WTC11 (cell line): ENCODE measurements around the gene CAMK2N2. TPM values are rescaled to one million over a fixed set of nuclear protein-coding genes. Genes with fewer than 3 reads are reported as not detected.

Experiments used
- ATAC-seq: fragments of 200-7000 bp; cut with Tn5 transposase; 2 replicates; pipeline ENCODE4 v1.10.0; 2021; ENCODE audit warnings: mild to moderate bottlenecking, moderate library complexity
- CTCF ChIA-PET: fragments of 300-600 bp; sonication (Branson Sonifier 250); formaldehyde crosslinking; loops from one replicate; lab custom pipeline; 2021; ENCODE audit warnings: antibody characterized with exemption; lab: Charles Lee
- POLR2A ChIA-PET: fragments of 350-600 bp; sonication (Branson Sonifier 250); formaldehyde crosslinking; loops from one replicate; lab custom pipeline; 2021; ENCODE audit warnings: antibody characterized with exemption; lab: Charles Lee
- DNase-seq: peaks from one replicate; pipeline ENCODE4 v3.0.0; 2021; ENCODE audit warnings: low spot score
- H3K27ac Mint-ChIP-seq: 2 replicates; pipeline ENCODE4 v1.8.0; 2021; ENCODE audit warnings: mixed read lengths
- H3K27me3 Mint-ChIP-seq: 2 replicates; pipeline ENCODE4 v1.8.0; 2021; ENCODE audit warnings: low read depth, mild to moderate bottlenecking, moderate library complexity, mixed read lengths
- H3K36me3 Mint-ChIP-seq: 2 replicates; pipeline ENCODE4 v1.8.0; 2021; ENCODE audit warnings: mixed read lengths
- H3K4me1 Mint-ChIP-seq: 2 replicates; pipeline ENCODE4 v1.8.0; 2022; ENCODE audit warnings: mixed read lengths
- H3K4me3 Mint-ChIP-seq: 2 replicates; pipeline ENCODE4 v1.8.0; 2021; ENCODE audit warnings: mild to moderate bottlenecking, moderate library complexity, mixed read lengths
- H3K9me3 Mint-ChIP-seq: 2 replicates; pipeline ENCODE4 v1.8.0; 2021; ENCODE audit warnings: mixed read lengths
- ATF6 ChIP-seq: sonication (generic); formaldehyde crosslinking; IDR thresholded peaks from 2 replicates; pipeline ENCODE4 v1.8.1; 2023; ENCODE audit warnings: mild to moderate bottlenecking, missing genetic modification reagents
- CBFB ChIP-seq: sonication (generic); formaldehyde crosslinking; IDR thresholded peaks from 2 replicates; pipeline ENCODE4 v1.8.1; 2022; ENCODE audit warnings: mild to moderate bottlenecking, low read depth, missing genetic modification reagents
- CREM ChIP-seq: sonication (generic); formaldehyde crosslinking; IDR thresholded peaks from 2 replicates; pipeline ENCODE4 v1.8.1; 2022; ENCODE audit warnings: mild to moderate bottlenecking, missing genetic modification reagents, moderate library complexity
- CTCF ChIP-seq: fragments of 200-600 bp; IDR thresholded peaks from 2 replicates; pipeline ENCODE4 v1.8.0; 2022; ENCODE audit warnings: antibody characterized with exemption
- FOXP1 ChIP-seq: sonication (generic); formaldehyde crosslinking; IDR thresholded peaks from 2 replicates; pipeline ENCODE4 v1.8.0; 2022; ENCODE audit warnings: missing genetic modification reagents, mild to moderate bottlenecking, moderate library complexity, borderline replicate concordance
- HMGXB4 ChIP-seq: sonication (generic); formaldehyde crosslinking; IDR thresholded peaks from 2 replicates; pipeline ENCODE4 v1.8.1; 2023; ENCODE audit warnings: mild to moderate bottlenecking, moderate library complexity, missing genetic modification reagents
- NFATC4 ChIP-seq: fragments of 250-450 bp; sonication (Bioruptor Pico); IDR thresholded peaks from 2 replicates; pipeline ENCODE4 v1.9.0; 2021; ENCODE audit warnings: mild to moderate bottlenecking
- USF2 ChIP-seq: sonication (generic); formaldehyde crosslinking; IDR thresholded peaks from 2 replicates; pipeline ENCODE4 v1.8.1; 2023; ENCODE audit warnings: mild to moderate bottlenecking, missing genetic modification reagents, moderate library complexity
- ZNF281 ChIP-seq: sonication (generic); formaldehyde crosslinking; IDR thresholded peaks from 2 replicates; pipeline ENCODE4 v1.8.0; 2023; ENCODE audit warnings: mild to moderate bottlenecking, missing genetic modification reagents
- ZNF396 ChIP-seq: fragments of 250-450 bp; sonication (Bioruptor Pico); IDR thresholded peaks from 2 replicates; pipeline ENCODE4 v1.8.0; 2021; ENCODE audit warnings: mild to moderate bottlenecking, moderate library complexity, borderline replicate concordance
- total RNA-seq: library from RNA; stranded (reverse); gene quantifications from 3 replicates; pipeline ENCODE4 v1.2.3, GENCODE V29; 2021
- TF ChIP-seq, protein P1 (sequence below): sonication (generic); formaldehyde crosslinking; IDR thresholded peaks from 2 replicates; pipeline ENCODE4 v1.8.0; 2022; ENCODE audit warnings: mild to moderate bottlenecking, missing genetic modification reagents
- TF ChIP-seq, protein P2 (sequence below): fragments of 250-450 bp; sonication (Bioruptor Pico); IDR thresholded peaks from 2 replicates; pipeline ENCODE4 v1.8.0; 2021; ENCODE audit warnings: mild to moderate bottlenecking

The CAMK2N2 gene
- total RNA-seq, 1 experiment from 2014 or later, result 10.5 TPM

- TF ChIP-seq, protein P1, sequence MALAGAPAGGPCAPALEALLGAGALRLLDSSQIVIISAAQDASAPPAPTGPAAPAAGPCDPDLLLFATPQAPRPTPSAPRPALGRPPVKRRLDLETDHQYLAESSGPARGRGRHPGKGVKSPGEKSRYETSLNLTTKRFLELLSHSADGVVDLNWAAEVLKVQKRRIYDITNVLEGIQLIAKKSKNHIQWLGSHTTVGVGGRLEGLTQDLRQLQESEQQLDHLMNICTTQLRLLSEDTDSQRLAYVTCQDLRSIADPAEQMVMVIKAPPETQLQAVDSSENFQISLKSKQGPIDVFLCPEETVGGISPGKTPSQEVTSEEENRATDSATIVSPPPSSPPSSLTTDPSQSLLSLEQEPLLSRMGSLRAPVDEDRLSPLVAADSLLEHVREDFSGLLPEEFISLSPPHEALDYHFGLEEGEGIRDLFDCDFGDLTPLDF (CRISPR knock-in tag), result no peak
- TF ChIP-seq ATF6 (CRISPR knock-in tag), result no peak
Observed at GRCh38 chr3:184228376-184229137, 32.8 kb downstream of the CAMK2N2 start (continued).

DNA sequence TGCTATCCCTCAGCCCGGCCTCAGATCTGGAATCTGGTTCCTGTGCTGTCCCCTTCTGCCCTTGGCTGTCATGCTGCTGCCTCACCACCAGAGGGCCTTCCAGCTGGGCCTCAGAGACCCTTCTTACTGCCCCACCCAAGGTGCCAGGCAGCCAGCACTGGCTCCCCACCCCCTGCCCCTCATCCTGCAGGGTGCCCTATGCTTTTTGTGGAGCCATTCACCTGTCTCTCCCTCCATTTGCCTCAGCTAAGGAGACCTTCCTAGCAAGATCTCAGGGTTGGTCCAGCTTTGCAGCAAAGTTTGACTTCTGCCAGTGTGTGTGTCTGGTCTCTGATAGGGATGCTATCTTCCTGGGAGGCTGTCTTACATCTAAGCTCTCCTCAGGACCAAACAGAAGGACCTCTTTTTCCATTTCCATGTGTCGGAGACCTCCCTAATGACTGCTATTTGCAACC lies 33.8 kb downstream of the CAMK2N2 start:
- H3K36me3 Mint-ChIP-seq, result no peaks in the 10 kb centered on the region
- POLR2A ChIA-PET, result interaction anchor here (0.6 to 2.5 kb wide), 3 partner anchors 14 to 59 kb away, joined by 3 to 6 read pairs (median 5); no protein-coding TSS in a partner anchor
- CTCF ChIA-PET, result interaction anchor here (0.6 to 5.3 kb wide), 40 partner anchors 10 to 804 kb away, joined by 3 to 88 read pairs (median 4); partner anchors contain the start of genes ABCC5, ABCF3, CAMK2N2 and DVL3
- ATAC-seq, result peak; percentile 62
- TF ChIP-seq CTCF (peak; percentile 97), ZNF396 (CRISPR knock-in tag) (no peak)
- H3K27ac Mint-ChIP-seq, result no peak overlapping the region
- H3K4me1 Mint-ChIP-seq, result peaks cover 8% of the 10 kb centered on the region; the same call in 1 of the 2 replicates
- no peak overlapping the region for H3K4me3 Mint-ChIP-seq
- no peaks in the 10 kb centered on the region for H3K9me3 Mint-ChIP-seq
- peak; percentile 72 for DNase-seq
- H3K27me3 Mint-ChIP-seq, result peaks cover 62% of the 10 kb centered on the region

DNA sequence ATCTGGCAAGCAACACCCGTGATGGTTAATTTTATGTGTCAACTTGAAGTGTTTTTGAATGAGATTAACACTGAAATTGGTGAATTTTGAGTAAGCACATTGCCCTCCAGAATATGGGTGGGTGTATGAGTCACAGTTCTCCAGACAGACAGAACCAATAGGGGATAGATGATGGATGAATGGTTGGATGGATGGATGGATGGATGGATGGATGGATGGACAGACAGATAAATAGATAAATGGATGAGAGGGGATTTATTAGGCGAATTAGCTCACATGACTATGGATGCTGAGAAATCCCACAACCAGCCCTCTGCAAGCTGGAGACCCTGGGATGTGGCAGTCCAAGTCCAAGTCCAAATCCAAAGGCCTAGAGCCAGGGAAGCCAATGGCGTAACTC lies 37.4 kb downstream of the CAMK2N2 start:
- H3K27me3 Mint-ChIP-seq, result peaks cover 32% of the 10 kb centered on the region
- ChIA-PET POLR2A (no interaction called here), CTCF (no interaction called here)
- H3K4me1 Mint-ChIP-seq, result peaks cover 2% of the 10 kb centered on the region; the same call in 1 of the 2 replicates
- H3K27ac Mint-ChIP-seq, result no peak overlapping the region
- no peaks in the 10 kb centered on the region for H3K9me3 Mint-ChIP-seq
- H3K4me3 Mint-ChIP-seq, result no peak overlapping the region
- ATAC-seq (no peak), DNase-seq (no peak)
- no peaks in the 10 kb centered on the region for H3K36me3 Mint-ChIP-seq
- no peak for TF ChIP-seq ZNF396 (CRISPR knock-in tag)

- no peak overlapping the region for H3K27ac Mint-ChIP-seq
- no peaks in the 10 kb centered on the region for H3K4me1 Mint-ChIP-seq
- no peak overlapping the region for H3K4me3 Mint-ChIP-seq
- DNase-seq (no peak), ATAC-seq (no peak)
- H3K9me3 Mint-ChIP-seq, result no peaks in the 10 kb centered on the region
- H3K27me3 Mint-ChIP-seq, result peaks cover 17% of the 10 kb centered on the region
- POLR2A ChIA-PET, result interaction anchor here (0.6 kb wide), 1 partner anchor 1930 kb away, joined by 3 read pairs; no protein-coding TSS in a partner anchor
- CTCF ChIA-PET, result interaction anchor here (0.7 kb wide), 2 partner anchors 129 to 348 kb away, joined by 3 to 4 read pairs; no protein-coding TSS in a partner anchor
- no peaks in the 10 kb centered on the region for H3K36me3 Mint-ChIP-seq
- TF ChIP-seq FOXP1 (CRISPR knock-in tag) (no peak), USF2 (no peak), HMGXB4 (CRISPR knock-in tag) (no peak), CBFB (CRISPR knock-in tag) (no peak), ZNF281 (CRISPR knock-in tag) (no peak), CTCF (no peak), CREM (no peak), NFATC4 (CRISPR knock-in tag) (no peak)
- TF ChIP-seq, protein P2, sequence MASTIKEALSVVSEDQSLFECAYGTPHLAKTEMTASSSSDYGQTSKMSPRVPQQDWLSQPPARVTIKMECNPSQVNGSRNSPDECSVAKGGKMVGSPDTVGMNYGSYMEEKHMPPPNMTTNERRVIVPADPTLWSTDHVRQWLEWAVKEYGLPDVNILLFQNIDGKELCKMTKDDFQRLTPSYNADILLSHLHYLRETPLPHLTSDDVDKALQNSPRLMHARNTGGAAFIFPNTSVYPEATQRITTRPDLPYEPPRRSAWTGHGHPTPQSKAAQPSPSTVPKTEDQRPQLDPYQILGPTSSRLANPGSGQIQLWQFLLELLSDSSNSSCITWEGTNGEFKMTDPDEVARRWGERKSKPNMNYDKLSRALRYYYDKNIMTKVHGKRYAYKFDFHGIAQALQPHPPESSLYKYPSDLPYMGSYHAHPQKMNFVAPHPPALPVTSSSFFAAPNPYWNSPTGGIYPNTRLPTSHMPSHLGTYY, result no peak
Observed at GRCh38 chr3:184222521-184222920, 38.8 kb downstream of the CAMK2N2 start.
